Sigmoid colon (tissue), 4 donors: Measurements from ENCODE around the gene PMM1.

Experiments used
- POLR2A ChIP-seq, 2 donors: fragments of 450-650 bp; IDR thresholded peaks; one replicate each; pipeline ENCODE4 v1.6.1; 2016; ENCODE audit warnings: antibody characterized with exemption in 2 of 2, mild to moderate bottlenecking in 2 of 2, moderate library complexity in 2 of 2
- POLR2AphosphoS5 ChIP-seq, 4 donors: sonication (generic); formaldehyde crosslinking; IDR thresholded peaks; one replicate each; pipeline ENCODE4 v1.6.1; 2017; ENCODE audit warnings: antibody characterized with exemption in 4 of 4
- TF ChIP-seq, protein P1 (sequence below), 4 experiments: fragments of 450-650 bp in 3 of 4; fragments of 200-600 bp in 1 of 4; IDR thresholded peaks; one replicate each; pipeline ENCODE4 v1.5.1; 2016 to 2019; ENCODE audit warnings: antibody characterized with exemption in 4 of 4, mild to moderate bottlenecking in 3 of 4, moderate library complexity in 2 of 4

DNA sequence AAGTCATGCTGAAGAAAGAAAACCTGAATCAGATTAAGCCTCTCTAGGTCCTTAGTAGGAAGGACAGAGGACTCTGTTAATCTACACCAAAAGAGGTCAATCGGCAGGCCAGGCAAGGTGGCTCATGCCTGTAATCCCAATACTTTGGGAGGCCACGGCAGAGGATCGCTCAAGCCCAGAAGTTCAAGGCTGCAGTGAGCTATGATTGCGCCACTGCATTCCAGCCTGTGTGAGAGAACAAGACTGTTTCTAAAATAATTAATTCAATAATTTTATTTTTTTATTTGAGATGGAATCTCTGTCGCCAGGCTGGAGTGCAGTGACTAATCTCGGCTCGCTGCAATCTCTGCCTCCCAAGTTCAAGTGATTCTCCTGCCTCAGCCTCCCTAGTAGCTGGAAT is 35.9 kb upstream of the PMM1 start:
- TF ChIP-seq, protein P1, sequence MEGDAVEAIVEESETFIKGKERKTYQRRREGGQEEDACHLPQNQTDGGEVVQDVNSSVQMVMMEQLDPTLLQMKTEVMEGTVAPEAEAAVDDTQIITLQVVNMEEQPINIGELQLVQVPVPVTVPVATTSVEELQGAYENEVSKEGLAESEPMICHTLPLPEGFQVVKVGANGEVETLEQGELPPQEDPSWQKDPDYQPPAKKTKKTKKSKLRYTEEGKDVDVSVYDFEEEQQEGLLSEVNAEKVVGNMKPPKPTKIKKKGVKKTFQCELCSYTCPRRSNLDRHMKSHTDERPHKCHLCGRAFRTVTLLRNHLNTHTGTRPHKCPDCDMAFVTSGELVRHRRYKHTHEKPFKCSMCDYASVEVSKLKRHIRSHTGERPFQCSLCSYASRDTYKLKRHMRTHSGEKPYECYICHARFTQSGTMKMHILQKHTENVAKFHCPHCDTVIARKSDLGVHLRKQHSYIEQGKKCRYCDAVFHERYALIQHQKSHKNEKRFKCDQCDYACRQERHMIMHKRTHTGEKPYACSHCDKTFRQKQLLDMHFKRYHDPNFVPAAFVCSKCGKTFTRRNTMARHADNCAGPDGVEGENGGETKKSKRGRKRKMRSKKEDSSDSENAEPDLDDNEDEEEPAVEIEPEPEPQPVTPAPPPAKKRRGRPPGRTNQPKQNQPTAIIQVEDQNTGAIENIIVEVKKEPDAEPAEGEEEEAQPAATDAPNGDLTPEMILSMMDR (IDR thresholded peaks at IDR 0.05) = no peak
- TF ChIP-seq POLR2A (IDR thresholded peaks at IDR 0.05) (no peak), POLR2AphosphoS5 (IDR thresholded peaks at IDR 0.05) (no peak)
